HepG2 (cell line): Measurements from ENCODE around the gene RHBG.

ENCODE experiments used
- CENPT ChIP-seq: sonication (generic); formaldehyde crosslinking; IDR thresholded peaks from 2 replicates; pipeline ENCODE4 v1.8.0; 2022; ENCODE audit warnings: low read depth, mild to moderate bottlenecking, moderate library complexity, missing genetic modification reagents
- EZH2 ChIP-seq: conservative IDR thresholded peaks from 2 replicates; pipeline ENCODE4 v1.6.1; 2012; ENCODE audit warnings: mild to moderate bottlenecking, low read depth, low read length, moderate library complexity
- HNF4G ChIP-seq, 2 experiments: sonication (generic) in 1 of 2; formaldehyde crosslinking in 1 of 2; IDR thresholded peaks; 2 replicates each; pipeline versions ENCODE4 v1.4.0 to v1.6.1; 2011 to 2020; ENCODE audit warnings: borderline replicate concordance in 2 of 2, low read depth in 2 of 2, mild to moderate bottlenecking in 2 of 2, low read length in 1 of 2, missing genetic modification reagents in 1 of 2, moderate library complexity in 1 of 2
- KAT7 ChIP-seq: IDR thresholded peaks from 2 replicates; pipeline ENCODE4 v1.6.1; 2018; ENCODE audit warnings: borderline replicate concordance, missing compliant biosample characterization
- KDM4B ChIP-seq: sonication (generic); formaldehyde crosslinking; IDR thresholded peaks from 2 replicates; pipeline ENCODE4 v1.4.0; 2020; ENCODE audit warnings: missing genetic modification reagents
- MAZ ChIP-seq, 2 experiments: sonication (generic) in 1 of 2; formaldehyde crosslinking in 1 of 2; IDR thresholded peaks; 2 replicates each; pipeline versions ENCODE4 v1.5.0 to v1.6.1; 2012 to 2020; ENCODE audit warnings: low read depth in 2 of 2, mild to moderate bottlenecking in 2 of 2, borderline replicate concordance in 1 of 2, improper control_type of control experiment in 1 of 2, low read length in 1 of 2, missing genetic modification reagents in 1 of 2, moderate library complexity in 1 of 2
- NR2C2 ChIP-seq: sonication (generic); formaldehyde crosslinking; IDR thresholded peaks from 2 replicates; pipeline ENCODE4 v1.4.0; 2020; ENCODE audit warnings: missing genetic modification reagents, mild to moderate bottlenecking, moderate library complexity, borderline replicate concordance
- SIX4 ChIP-seq: sonication (generic); formaldehyde crosslinking; IDR thresholded peaks from 2 replicates; pipeline ENCODE4 v1.4.0; 2020; ENCODE audit warnings: missing genetic modification reagents
- TCF7 ChIP-seq: sonication (generic); IDR thresholded peaks from 2 replicates; pipeline ENCODE4 v1.6.1; 2016; ENCODE audit warnings: antibody characterized with exemption, low read depth
- ZFP37 ChIP-seq: sonication (generic); formaldehyde crosslinking; IDR thresholded peaks from 2 replicates; pipeline ENCODE4 v1.4.0; 2020; ENCODE audit warnings: missing genetic modification reagents, borderline replicate concordance
- ZKSCAN1 ChIP-seq: fragments of 150-350 bp; IDR thresholded peaks from 2 replicates; pipeline ENCODE4 v1.6.1; 2014; ENCODE audit warnings: low read length
- ZNF251 ChIP-seq: sonication (generic); formaldehyde crosslinking; IDR thresholded peaks from 2 replicates; pipeline ENCODE4 v1.9.0; 2021; ENCODE audit warnings: mild to moderate bottlenecking, missing genetic modification reagents
- TF ChIP-seq, protein P1 (sequence below), 2 experiments: sonication (generic) in 1 of 2; formaldehyde crosslinking in 1 of 2; IDR thresholded peaks; 2 replicates each; pipeline versions ENCODE4 v1.4.0 to v1.6.1; 2018 to 2020; ENCODE audit warnings: missing genetic modification reagents in 2 of 2, borderline replicate concordance in 1 of 2, low read depth in 1 of 2, mild to moderate bottlenecking in 1 of 2, missing biosample characterization in 1 of 2

DNA sequence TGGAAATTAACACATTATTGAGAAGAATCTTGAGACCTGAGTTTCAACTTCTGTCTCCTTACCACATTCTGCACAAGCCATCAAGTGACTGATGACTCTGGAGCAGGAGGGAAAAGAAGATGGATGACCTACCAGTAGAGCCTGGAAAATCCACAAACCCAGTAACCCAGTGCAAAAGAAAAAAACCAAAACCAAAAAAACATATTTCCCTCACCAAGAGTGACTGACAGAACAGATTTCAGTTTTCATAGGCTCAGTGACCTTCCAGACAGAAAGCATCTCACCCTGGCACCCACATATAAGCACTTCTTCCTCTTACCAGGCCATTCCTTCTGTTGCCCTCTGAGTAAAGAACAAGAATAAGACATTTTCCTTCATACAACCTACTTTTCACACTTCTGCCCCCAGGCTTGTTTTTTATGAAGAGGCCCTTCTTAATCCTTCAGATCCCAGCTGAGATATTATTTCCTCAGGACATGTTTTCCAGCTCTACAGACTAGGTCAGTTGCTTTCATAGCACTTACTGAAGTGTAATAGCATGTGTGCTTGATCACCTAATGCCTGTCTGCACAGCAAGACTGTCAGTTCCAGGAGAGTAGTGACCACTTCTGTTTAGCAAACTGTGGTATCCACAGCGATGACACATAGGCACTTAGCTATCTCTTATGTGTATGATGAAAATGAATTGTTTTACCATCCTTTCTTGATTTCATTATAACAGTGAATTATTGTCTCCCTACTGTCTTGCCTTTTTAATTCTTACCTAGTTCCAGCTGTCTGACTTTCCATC lies 26.6 kb upstream of the RHBG start:
- no peak for TF ChIP-seq HNF4G (IDR thresholded peaks at IDR 0.05; ENCODE audit: borderline replicate concordance, low read depth, low read length)
- TF ChIP-seq HNF4G (CRISPR knock-in tag; IDR thresholded peaks at IDR 0.05; ENCODE audit: borderline replicate concordance, low read depth) = no peak
- TF ChIP-seq CENPT = no peak
- no peak for TF ChIP-seq SIX4 (CRISPR knock-in tag)
- no peak for TF ChIP-seq NR2C2
- TF ChIP-seq EZH2 = no peak
- no peak for TF ChIP-seq ZKSCAN1
- no peak for TF ChIP-seq ZFP37 (CRISPR knock-in tag)
- no peak for TF ChIP-seq ZNF251 (CRISPR knock-in tag)
- TF ChIP-seq MAZ (IDR thresholded peaks at IDR 0.05; ENCODE audit: borderline replicate concordance, low read depth, low read length) = no peak
- no peak for TF ChIP-seq MAZ (CRISPR knock-in tag; IDR thresholded peaks at IDR 0.05; ENCODE audit: low read depth)
- no peak for TF ChIP-seq KAT7 (CRISPR knock-in tag)
- TF ChIP-seq, protein P1, sequence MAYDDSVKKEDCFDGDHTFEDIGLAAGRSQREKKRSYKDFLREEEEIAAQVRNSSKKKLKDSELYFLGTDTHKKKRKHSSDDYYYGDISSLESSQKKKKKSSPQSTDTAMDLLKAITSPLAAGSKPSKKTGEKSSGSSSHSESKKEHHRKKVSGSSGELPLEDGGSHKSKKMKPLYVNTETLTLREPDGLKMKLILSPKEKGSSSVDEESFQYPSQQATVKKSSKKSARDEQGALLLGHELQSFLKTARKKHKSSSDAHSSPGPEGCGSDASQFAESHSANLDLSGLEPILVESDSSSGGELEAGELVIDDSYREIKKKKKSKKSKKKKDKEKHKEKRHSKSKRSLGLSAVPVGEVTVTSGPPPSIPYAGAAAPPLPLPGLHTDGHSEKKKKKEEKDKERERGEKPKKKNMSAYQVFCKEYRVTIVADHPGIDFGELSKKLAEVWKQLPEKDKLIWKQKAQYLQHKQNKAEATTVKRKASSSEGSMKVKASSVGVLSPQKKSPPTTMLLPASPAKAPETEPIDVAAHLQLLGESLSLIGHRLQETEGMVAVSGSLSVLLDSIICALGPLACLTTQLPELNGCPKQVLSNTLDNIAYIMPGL (CRISPR knock-in tag; IDR thresholded peaks at IDR 0.05; ENCODE audit: borderline replicate concordance in 1 of 2, low read depth in 1 of 2) = no peak
- TF ChIP-seq KDM4B = no peak
- no peak for TF ChIP-seq TCF7
